Karpas-422 (cell line): ENCODE results near the gene P2RY2. TPM values are rescaled to one million over a fixed set of nuclear protein-coding genes. Genes with fewer than 3 reads are reported as not detected.
"Not testable (repeated sequence)": the region's sequence is repeated elsewhere in the genome, so short reads cannot be mapped to it uniquely, and the experiment has no call there.

Source experiments
- DNase-seq: peaks from one replicate; pipeline ENCODE4 v3.0.0-alpha.2; 2015
- H2AFZ ChIP-seq: fragments of 200-600 bp; sonication (generic); 2 replicates; pipeline ENCODE4 v1.6.1; 2014; ENCODE audit warnings: antibody characterized with exemption, low read length, mixed read lengths
- H3K27ac ChIP-seq: fragments of 200-600 bp; sonication (generic); 2 replicates; pipeline ENCODE4 v1.5.1; 2014; ENCODE audit warnings: mild to moderate bottlenecking, low read length, moderate library complexity
- H3K27me3 ChIP-seq: fragments of 200-600 bp; sonication (generic); 2 replicates; pipeline ENCODE4 v1.6.1; 2014; ENCODE audit warnings: low read length, mixed read lengths
- H3K36me3 ChIP-seq: fragments of 200-600 bp; sonication (generic); 2 replicates; pipeline ENCODE4 v1.6.1; 2014; ENCODE audit warnings: low read length, mixed read lengths; ENCODE audit not compliant: insufficient read depth
- H3K4me1 ChIP-seq: fragments of 200-600 bp; sonication (generic); 2 replicates; pipeline ENCODE4 v1.6.1; 2014; ENCODE audit warnings: mild to moderate bottlenecking, low read length, mixed read lengths
- H3K4me2 ChIP-seq: fragments of 200-600 bp; sonication (generic); 2 replicates; pipeline ENCODE4 v1.6.1; 2014; ENCODE audit warnings: low read length, low read depth, mild to moderate bottlenecking; ENCODE audit not compliant: poor library complexity, severe bottlenecking
- H3K4me3 ChIP-seq: fragments of 200-600 bp; sonication (generic); 2 replicates; pipeline ENCODE4 v1.5.1; 2014; ENCODE audit warnings: mild to moderate bottlenecking, antibody characterized with exemption, low read length, mixed read lengths
- H3K79me2 ChIP-seq: fragments of 200-600 bp; sonication (generic); 2 replicates; pipeline ENCODE4 v1.6.1; 2014; ENCODE audit warnings: mild to moderate bottlenecking, low read length, mixed read lengths
- H3K9ac ChIP-seq: fragments of 200-600 bp; sonication (generic); 2 replicates; pipeline ENCODE4 v1.6.0; 2014; ENCODE audit warnings: low read length
- H3K9me2 ChIP-seq: fragments of 200-600 bp; sonication (generic), shearing (Covaris generic); replicated peaks from 2 replicates; pipeline ENCODE4 v1.6.0; 2014; ENCODE audit warnings: mild to moderate bottlenecking, low read length, moderate library complexity; ENCODE audit not compliant: insufficient read depth
- H3K9me3 ChIP-seq: fragments of 300-700, 200-600 bp; sonication (generic); 2 replicates; pipeline ENCODE4 v1.6.1; 2014; ENCODE audit warnings: low read length, mixed read lengths
- H4K20me1 ChIP-seq: fragments of 200-600 bp; sonication (generic); 2 replicates; pipeline ENCODE4 v1.6.1; 2014; ENCODE audit warnings: mild to moderate bottlenecking, antibody characterized with exemption, low read length, low read depth; ENCODE audit not compliant: insufficient read depth
- total RNA-seq: library from RNA; depleted of rRNA; stranded (reverse); fragments of >200 nt; shearing (Covaris generic); gene quantifications from 2 replicates; pipeline ENCODE4 v1.2.3, GENCODE V29; 2014; ENCODE audit warnings: low replicate concordance

Gene P2RY2
- total RNA-seq, 1 experiment from 2014 or later: not detected

DNA sequence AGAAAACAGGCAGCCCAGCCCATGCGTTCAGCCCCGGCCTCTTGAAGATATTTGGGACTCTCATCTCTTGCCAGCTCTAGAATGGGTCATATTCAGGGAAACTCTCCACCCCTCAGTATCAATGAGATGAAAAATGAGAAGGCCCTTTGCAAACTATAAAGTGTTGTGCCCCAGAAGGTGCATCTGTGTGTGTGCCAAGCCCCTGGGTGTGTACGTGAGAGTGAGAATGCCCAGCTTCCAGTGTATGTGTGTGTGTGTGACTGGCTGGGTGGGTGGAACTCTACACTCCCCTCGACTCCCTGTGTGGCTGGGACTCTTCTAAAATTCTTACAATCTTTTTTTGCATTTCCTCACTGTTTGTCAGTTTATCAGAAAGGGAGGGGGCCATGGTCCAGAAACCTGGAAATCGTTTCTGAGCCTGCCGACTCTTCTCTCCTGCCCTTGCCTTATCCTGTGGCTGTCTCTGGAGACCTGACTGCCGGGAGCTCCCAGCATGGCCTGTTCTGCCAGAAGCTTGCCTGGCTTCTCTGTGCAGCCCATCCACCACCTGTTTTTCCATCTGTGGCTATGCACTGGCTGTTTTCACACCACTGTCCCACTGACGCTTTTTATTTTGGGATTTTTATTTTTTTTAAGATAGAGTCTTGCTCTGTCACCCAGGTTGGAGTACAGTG, 55.3 kb downstream of the P2RY2 start:
- no peaks in the 10 kb centered on the region for H3K9me2 ChIP-seq
- no peaks in the 10 kb centered on the region for H3K79me2 ChIP-seq
- H2AFZ ChIP-seq: no peak overlapping the region
- H3K9ac ChIP-seq: no peak overlapping the region
- H3K27ac ChIP-seq: no peak overlapping the region
- no peak overlapping the region for H3K4me2 ChIP-seq
- no peak overlapping the region for H3K4me3 ChIP-seq
- no peaks in the 10 kb centered on the region for H3K9me3 ChIP-seq
- no peaks in the 10 kb centered on the region for H3K27me3 ChIP-seq
- DNase-seq: no peak
- no peaks in the 10 kb centered on the region for H3K36me3 ChIP-seq
- H4K20me1 ChIP-seq: no peaks in the 10 kb centered on the region
- peaks cover 8% of the 10 kb centered on the region for H3K4me1 ChIP-seq

DNA sequence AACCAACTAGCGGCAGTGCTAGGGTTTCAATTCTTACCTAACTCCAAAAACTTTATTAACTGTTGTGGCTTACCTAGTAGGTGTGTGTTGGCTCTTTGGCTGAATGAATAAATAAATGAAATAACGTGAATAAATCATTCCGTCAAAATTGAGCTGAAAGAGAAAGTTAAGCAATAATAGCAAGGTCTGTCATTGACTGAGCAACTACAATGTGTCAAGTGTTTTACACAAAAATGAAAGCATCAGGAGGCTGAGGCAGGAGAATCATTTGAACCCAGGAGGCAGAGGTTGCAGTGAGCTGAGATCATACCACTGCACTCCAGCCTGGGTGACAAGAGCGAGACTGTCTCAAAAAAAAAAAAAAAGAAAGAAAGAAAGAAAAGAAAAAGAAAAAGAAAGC, 56.1 kb downstream of the P2RY2 start:
- not testable (repeated sequence) for H3K9me3 ChIP-seq, H3K4me1 ChIP-seq, H3K27ac ChIP-seq, H3K36me3 ChIP-seq, H4K20me1 ChIP-seq, H3K9me2 ChIP-seq, H3K4me2 ChIP-seq, H2AFZ ChIP-seq, H3K79me2 ChIP-seq, H3K27me3 ChIP-seq, DNase-seq, H3K9ac ChIP-seq, H3K4me3 ChIP-seq

GRCh38 chr11:73274722-73275380, 56.8 kb downstream of the P2RY2 start:
- DNase-seq: no peak
- H3K4me2 ChIP-seq: no peak overlapping the region
- peaks cover 6% of the 10 kb centered on the region for H3K4me1 ChIP-seq
- no peak overlapping the region for H3K4me3 ChIP-seq
- no peaks in the 10 kb centered on the region for H3K27me3 ChIP-seq
- H3K9me2 ChIP-seq: no peaks in the 10 kb centered on the region
- H4K20me1 ChIP-seq: no peaks in the 10 kb centered on the region
- no peaks in the 10 kb centered on the region for H3K79me2 ChIP-seq
- H3K9me3 ChIP-seq: no peaks in the 10 kb centered on the region
- H2AFZ ChIP-seq: no peak overlapping the region
- no peak overlapping the region for H3K9ac ChIP-seq
- H3K27ac ChIP-seq: no peak overlapping the region
- no peaks in the 10 kb centered on the region for H3K36me3 ChIP-seq

DNA sequence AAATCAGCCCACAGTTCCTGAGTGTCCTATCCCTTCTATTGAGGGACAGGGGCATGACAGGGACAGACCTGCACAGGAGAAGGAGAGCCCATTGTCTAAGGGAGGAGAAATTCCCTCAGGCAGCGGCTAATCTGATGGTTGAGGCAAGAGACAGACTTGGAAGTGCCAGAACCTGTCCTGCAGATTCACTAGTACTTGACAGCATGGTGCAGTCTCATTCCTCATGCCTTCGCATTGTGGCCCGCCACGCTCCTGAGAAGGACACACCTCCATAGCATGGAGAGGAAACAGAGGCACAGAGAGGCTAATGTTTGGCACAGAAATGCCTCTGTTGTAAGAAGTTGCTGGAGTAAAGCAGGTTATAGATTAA, 57.3 kb downstream of the P2RY2 start:
- Histone ChIP-seq H4K20me1 (no peaks in the 10 kb centered on the region), H3K4me2 (no peak overlapping the region), H3K79me2 (no peaks in the 10 kb centered on the region), H3K36me3 (no peaks in the 10 kb centered on the region), H3K4me3 (no peak overlapping the region), H3K4me1 (peaks cover 5% of the 10 kb centered on the region), H3K9me2 (no peaks in the 10 kb centered on the region), H3K27me3 (no peaks in the 10 kb centered on the region), H3K9me3 (no peaks in the 10 kb centered on the region), H2AFZ (no peak overlapping the region), H3K9ac (no peak overlapping the region), H3K27ac (no peak overlapping the region)
- no peak for DNase-seq

DNA sequence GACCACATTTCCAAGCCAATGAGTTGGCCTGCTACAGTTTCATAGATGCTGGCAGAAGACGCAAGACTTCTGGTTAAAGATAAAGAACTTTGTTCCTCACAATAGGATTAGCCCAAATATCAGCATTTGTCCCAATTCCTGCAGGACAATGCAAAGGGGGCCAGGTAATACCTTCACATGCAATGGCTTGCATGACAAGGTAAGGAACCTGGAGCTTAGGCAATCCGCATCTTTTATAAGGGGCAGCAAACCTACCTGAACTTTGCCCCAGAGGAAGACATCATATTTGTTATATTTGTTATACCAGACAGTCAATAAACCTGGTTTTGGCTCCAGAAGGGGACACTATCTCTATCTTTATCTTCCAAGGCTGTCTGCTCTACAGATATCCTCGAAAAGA, 59.4 kb downstream of the P2RY2 start:
- H3K9me3 ChIP-seq: no peaks in the 10 kb centered on the region
- H3K27ac ChIP-seq: no peak overlapping the region
- H3K79me2 ChIP-seq: no peaks in the 10 kb centered on the region
- H3K9ac ChIP-seq: no peak overlapping the region
- no peaks in the 10 kb centered on the region for H3K4me1 ChIP-seq
- H2AFZ ChIP-seq: no peak overlapping the region
- no peak overlapping the region for H3K4me2 ChIP-seq
- DNase-seq: no peak
- no peaks in the 10 kb centered on the region for H3K27me3 ChIP-seq
- H3K36me3 ChIP-seq: no peaks in the 10 kb centered on the region
- H3K9me2 ChIP-seq: no peaks in the 10 kb centered on the region
- H4K20me1 ChIP-seq: no peaks in the 10 kb centered on the region
- no peak overlapping the region for H3K4me3 ChIP-seq

DNA sequence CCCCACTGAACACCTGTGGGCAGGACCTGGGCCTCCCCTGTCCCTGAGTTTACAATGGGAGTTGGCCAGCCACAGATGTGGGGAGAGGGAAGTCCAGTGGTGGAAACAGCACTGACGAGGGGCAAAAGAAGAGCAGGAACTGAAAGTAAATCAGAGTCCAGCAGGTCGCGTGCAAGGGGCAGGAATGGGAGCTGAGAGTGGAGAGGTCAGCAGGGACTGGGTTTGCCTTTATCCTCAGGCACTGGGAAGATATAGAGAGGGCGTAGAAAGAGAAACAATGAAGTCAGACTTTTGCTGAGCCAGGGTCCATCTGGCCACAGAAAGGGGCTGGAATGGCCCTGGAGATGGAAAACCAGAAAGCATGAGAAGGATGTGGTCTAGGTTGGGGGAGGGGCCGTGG, 62.5 kb downstream of the P2RY2 start:
- Histone ChIP-seq H3K27ac (no peak overlapping the region), H3K9me3 (no peaks in the 10 kb centered on the region), H3K36me3 (no peaks in the 10 kb centered on the region), H2AFZ (no peak overlapping the region), H3K4me2 (no peak overlapping the region), H3K27me3 (no peaks in the 10 kb centered on the region), H4K20me1 (no peaks in the 10 kb centered on the region), H3K4me3 (no peak overlapping the region), H3K4me1 (no peaks in the 10 kb centered on the region), H3K9me2 (no peaks in the 10 kb centered on the region), H3K9ac (peak overlapping the region; percentile 13; the same call in 1 of the 2 replicates), H3K79me2 (no peaks in the 10 kb centered on the region)
- DNase-seq: no peak

- Histone ChIP-seq H3K79me2 (no peaks in the 10 kb centered on the region), H3K4me1 (no peaks in the 10 kb centered on the region), H3K4me2 (no peak overlapping the region), H3K36me3 (no peaks in the 10 kb centered on the region), H3K9ac (no peak overlapping the region), H3K27ac (no peak overlapping the region), H4K20me1 (no peaks in the 10 kb centered on the region), H3K4me3 (no peak overlapping the region), H3K9me2 (no peaks in the 10 kb centered on the region), H2AFZ (no peak overlapping the region), H3K27me3 (no peaks in the 10 kb centered on the region), H3K9me3 (no peaks in the 10 kb centered on the region)
- no peak for DNase-seq
Observed at GRCh38 chr11:73281201-73281741, 63.2 kb downstream of the P2RY2 start.

DNA sequence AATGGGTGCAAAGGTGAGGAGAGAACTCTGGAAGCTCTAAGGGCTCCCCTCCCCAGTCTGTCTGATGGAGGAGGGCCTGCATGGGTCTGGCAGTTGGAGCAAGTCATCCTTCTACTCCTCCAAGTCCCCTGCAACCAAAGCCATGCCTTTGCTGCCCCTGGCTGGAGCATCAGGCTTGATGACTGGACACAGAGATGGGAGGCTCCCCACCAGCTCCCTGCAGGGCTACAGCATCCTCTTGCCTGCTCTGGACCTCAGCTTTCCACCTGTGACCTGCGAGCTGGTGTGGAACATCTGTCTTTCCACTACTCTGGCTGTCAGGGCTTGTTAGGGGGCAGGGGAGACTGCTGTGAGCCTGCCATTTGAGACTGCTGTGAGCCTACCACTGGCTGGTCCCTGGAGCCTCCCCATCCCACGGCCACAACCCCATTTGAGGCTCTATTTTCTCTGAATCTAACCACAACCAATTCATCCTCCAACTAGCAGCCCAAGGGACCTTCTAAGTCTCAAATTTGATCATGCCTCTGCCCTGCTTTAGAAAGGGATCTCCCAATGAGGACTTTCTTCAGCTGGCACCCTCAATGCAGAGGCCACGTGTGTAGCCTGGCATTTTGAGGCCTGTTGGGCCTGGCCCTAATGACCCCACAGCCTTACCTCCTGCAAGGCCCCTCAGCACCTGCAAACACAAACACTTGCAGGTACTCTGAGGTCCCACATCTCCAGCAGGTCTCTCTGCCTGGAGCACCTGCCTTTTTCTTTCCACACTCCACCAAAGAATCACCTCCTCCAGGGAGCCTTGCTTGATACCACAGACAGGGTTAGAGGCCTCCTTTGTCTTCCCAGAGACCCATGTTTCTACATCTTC, 63.9 kb downstream of the P2RY2 start:
- Histone ChIP-seq H3K27me3 (no peaks in the 10 kb centered on the region), H3K36me3 (no peaks in the 10 kb centered on the region), H3K79me2 (no peaks in the 10 kb centered on the region), H3K9me2 (no peaks in the 10 kb centered on the region), H3K4me1 (no peaks in the 10 kb centered on the region), H3K9me3 (no peaks in the 10 kb centered on the region), H3K4me3 (no peak overlapping the region), H2AFZ (no peak overlapping the region), H3K9ac (no peak overlapping the region), H3K27ac (no peak overlapping the region), H3K4me2 (no peak overlapping the region), H4K20me1 (no peaks in the 10 kb centered on the region)
- DNase-seq: no peak
